GM12892 (cell line): ENCODE measurements around the gene HRAS.
A peak's percentile ranks its signal among the peaks of the same experiment; 100 is the strongest.

ENCODE experiments used
- DNase-seq: peaks from one replicate; pipeline ENCODE4 v3.0.0; 2011; ENCODE audit not compliant: insufficient read length
- FAIRE-seq: peaks from 2 replicates; lab custom pipeline; 2011; peaks lifted over from hg19 to GRCh38; lab: Jason Lieb, UNC
- POLR2A ChIP-seq: IDR thresholded peaks from 2 replicates; pipeline ENCODE4 v1.6.1; 2011; ENCODE audit warnings: low read depth, low read length, control low read depth
- POLR2AphosphoS5 ChIP-seq: IDR thresholded peaks from 2 replicates; pipeline ENCODE4 v1.6.1; 2011; ENCODE audit warnings: low read depth, low read length, control low read depth
- TAF1 ChIP-seq: IDR thresholded peaks from 2 replicates; pipeline ENCODE4 v1.6.1; 2011; ENCODE audit warnings: low read depth, mild to moderate bottlenecking, control low read depth, low read length, borderline replicate concordance

HRAS gene

GRCh38 chr11:507727-508515 is 27.5 kb downstream of the HRAS start:
- TF ChIP-seq POLR2A (no peak), TAF1 (no peak), POLR2AphosphoS5 (no peak)
- DNase-seq (no peak), FAIRE-seq (no peak)

GRCh38 chr11:506995-507726 is 28.2 kb downstream of the HRAS start, which contains the start of gene RNH1:
TSS of gene RNH1 (minus strand) at chr11:507242. CDS start at chr11:502162, 5,080 bp downstream.
- DNase-seq (peak; percentile 96), FAIRE-seq (no peak)
- no peak; the same call in none of the 2 replicates for TF ChIP-seq POLR2AphosphoS5
- 0 out of 2 replicates have a peak, but pooled peaks have one; percentile 23 for TF ChIP-seq TAF1
- TF ChIP-seq POLR2A: peak; percentile 57; the same call in 1 of the 2 replicates

- DNase-seq (peak; percentile 98), FAIRE-seq (peak; percentile 100)
- peak; percentile 86 for TF ChIP-seq POLR2A
- peak; percentile 39 for TF ChIP-seq TAF1
- TF ChIP-seq POLR2AphosphoS5: peak; percentile 90
Observed at GRCh38 chr11:506238-506994, 29.0 kb downstream of the HRAS start.

- no peak for TF ChIP-seq POLR2A
- TF ChIP-seq TAF1: no peak
- TF ChIP-seq POLR2AphosphoS5: no peak
- FAIRE-seq: no peak
- DNase-seq: no peak
Observed at GRCh38 chr11:504994-505344, 30.4 kb downstream of the HRAS start.

- TF ChIP-seq POLR2AphosphoS5: no peak
- no peak for TF ChIP-seq TAF1
- TF ChIP-seq POLR2A: no peak; the same call in 1 of the 2 replicates
- DNase-seq (peak; percentile 66), FAIRE-seq (peak; percentile 85)
Observed at GRCh38 chr11:504053-504993, 31.1 kb downstream of the HRAS start.

- DNase-seq (peak; percentile 80), FAIRE-seq (peak; percentile 69)
- TF ChIP-seq POLR2A (peak; percentile 40; the same call in 1 of the 2 replicates), POLR2AphosphoS5 (no peak)
Observed at GRCh38 chr11:503179-503981, 32.0 kb downstream of the HRAS start.

- no peak for TF ChIP-seq POLR2A
- DNase-seq (peak; percentile 27), FAIRE-seq (no peak)
Observed at GRCh38 chr11:502288-503178, 32.8 kb downstream of the HRAS start.

- FAIRE-seq: no peak
- TF ChIP-seq POLR2AphosphoS5: no peak
- no peak for TF ChIP-seq POLR2A
- no peak for TF ChIP-seq TAF1
- DNase-seq: no peak
Observed at GRCh38 chr11:501683-502287, 33.6 kb downstream of the HRAS start.
